ENCODE results near the gene DOK4. TPM values are rescaled to one million over a fixed set of nuclear protein-coding genes. Genes with fewer than 3 reads are reported as not detected.

DOK4 gene
- total and polyA plus RNA-seq, 2 experiments from 2014 or later: 11.4 to 29.1 TPM

DNA sequence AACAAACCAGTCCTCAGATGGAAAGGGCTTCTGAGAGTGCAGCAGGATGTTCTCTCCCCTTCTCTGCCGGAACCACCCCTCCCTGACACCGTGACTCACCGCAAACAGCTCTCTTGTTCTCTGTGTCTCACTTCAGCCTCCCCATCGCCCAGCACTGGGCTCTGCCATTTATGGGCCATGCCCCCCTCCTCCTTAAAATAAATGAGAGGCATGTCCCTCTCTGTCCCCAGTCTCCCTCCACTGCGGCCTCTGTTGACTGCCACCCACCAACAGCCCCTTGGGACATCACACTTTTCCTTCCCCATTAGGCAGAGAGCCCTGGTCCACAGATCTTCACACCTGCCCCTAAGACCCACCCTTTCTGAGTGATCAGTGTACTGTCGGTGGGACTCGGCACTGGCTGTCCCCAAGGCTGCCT lies 43.8 kb upstream of the DOK4 start:
- Histone ChIP-seq H3K79me2 (replicated peaks; ENCODE audit: insufficient read depth) (peaks cover 15% of the 10 kb centered on the region), H3K4me1 (ENCODE audit: insufficient read depth) (peaks cover 37% of the 10 kb centered on the region), H2AFZ (no peak overlapping the region), H3K4me3 (peak overlapping the region; percentile 68), H3K27ac (ENCODE audit: low read depth) (no peak overlapping the region), H3K9me2 (ENCODE audit: insufficient read depth) (no peaks in the 10 kb centered on the region), H3K27me3 (ENCODE audit: insufficient read depth) (peaks cover 12% of the 10 kb centered on the region), H3K36me3 (ENCODE audit: insufficient read depth) (no peaks in the 10 kb centered on the region), H4K20me1 (replicated peaks; ENCODE audit: insufficient read depth) (peaks cover 9% of the 10 kb centered on the region; the same call in 1 of the 2 replicates), H3F3A (replicated peaks; ENCODE audit: low read depth) (peaks cover 15% of the 10 kb centered on the region; the same call in 1 of the 2 replicates), H3K4me2 (peak overlapping the region; percentile 85)
- Mint-ChIP-seq H3K9me3 (peaks cover 3% of the 10 kb centered on the region; the same call in 2 of the 3 replicates), H3K4me3 (peak overlapping the region; percentile 84), H3K27me3 (ENCODE audit: insufficient read depth, low read depth, poor library complexity) (peaks cover 44% of the 10 kb centered on the region), H3K4me1 (peaks cover 64% of the 10 kb centered on the region), H3K27ac (no peak overlapping the region), H3K36me3 (ENCODE audit: low read depth) (peaks cover 30% of the 10 kb centered on the region)
- no peak for TF ChIP-seq STAT1 (IDR thresholded peaks at IDR 0.05; ENCODE audit: unreplicated experiment)
- no peak for TF ChIP-seq EZH2phosphoT487 (IDR thresholded peaks at IDR 0.05; ENCODE audit: unreplicated experiment)
- TF ChIP-seq, protein P1, sequence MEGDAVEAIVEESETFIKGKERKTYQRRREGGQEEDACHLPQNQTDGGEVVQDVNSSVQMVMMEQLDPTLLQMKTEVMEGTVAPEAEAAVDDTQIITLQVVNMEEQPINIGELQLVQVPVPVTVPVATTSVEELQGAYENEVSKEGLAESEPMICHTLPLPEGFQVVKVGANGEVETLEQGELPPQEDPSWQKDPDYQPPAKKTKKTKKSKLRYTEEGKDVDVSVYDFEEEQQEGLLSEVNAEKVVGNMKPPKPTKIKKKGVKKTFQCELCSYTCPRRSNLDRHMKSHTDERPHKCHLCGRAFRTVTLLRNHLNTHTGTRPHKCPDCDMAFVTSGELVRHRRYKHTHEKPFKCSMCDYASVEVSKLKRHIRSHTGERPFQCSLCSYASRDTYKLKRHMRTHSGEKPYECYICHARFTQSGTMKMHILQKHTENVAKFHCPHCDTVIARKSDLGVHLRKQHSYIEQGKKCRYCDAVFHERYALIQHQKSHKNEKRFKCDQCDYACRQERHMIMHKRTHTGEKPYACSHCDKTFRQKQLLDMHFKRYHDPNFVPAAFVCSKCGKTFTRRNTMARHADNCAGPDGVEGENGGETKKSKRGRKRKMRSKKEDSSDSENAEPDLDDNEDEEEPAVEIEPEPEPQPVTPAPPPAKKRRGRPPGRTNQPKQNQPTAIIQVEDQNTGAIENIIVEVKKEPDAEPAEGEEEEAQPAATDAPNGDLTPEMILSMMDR (conservative IDR thresholded peaks at IDR 0.05; ENCODE audit: low read depth in 2 of 2): no peak
- no peak for TF ChIP-seq EZH2 (IDR thresholded peaks at IDR 0.05; ENCODE audit: low read depth, unreplicated experiment)
- TF ChIP-seq, protein P2, sequence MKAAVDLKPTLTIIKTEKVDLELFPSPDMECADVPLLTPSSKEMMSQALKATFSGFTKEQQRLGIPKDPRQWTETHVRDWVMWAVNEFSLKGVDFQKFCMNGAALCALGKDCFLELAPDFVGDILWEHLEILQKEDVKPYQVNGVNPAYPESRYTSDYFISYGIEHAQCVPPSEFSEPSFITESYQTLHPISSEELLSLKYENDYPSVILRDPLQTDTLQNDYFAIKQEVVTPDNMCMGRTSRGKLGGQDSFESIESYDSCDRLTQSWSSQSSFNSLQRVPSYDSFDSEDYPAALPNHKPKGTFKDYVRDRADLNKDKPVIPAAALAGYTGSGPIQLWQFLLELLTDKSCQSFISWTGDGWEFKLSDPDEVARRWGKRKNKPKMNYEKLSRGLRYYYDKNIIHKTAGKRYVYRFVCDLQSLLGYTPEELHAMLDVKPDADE (IDR thresholded peaks at IDR 0.05): no peak
- TF ChIP-seq NANOG (IDR thresholded peaks at IDR 0.05; ENCODE audit: borderline replicate concordance): no peak
- TF ChIP-seq, protein P3, sequence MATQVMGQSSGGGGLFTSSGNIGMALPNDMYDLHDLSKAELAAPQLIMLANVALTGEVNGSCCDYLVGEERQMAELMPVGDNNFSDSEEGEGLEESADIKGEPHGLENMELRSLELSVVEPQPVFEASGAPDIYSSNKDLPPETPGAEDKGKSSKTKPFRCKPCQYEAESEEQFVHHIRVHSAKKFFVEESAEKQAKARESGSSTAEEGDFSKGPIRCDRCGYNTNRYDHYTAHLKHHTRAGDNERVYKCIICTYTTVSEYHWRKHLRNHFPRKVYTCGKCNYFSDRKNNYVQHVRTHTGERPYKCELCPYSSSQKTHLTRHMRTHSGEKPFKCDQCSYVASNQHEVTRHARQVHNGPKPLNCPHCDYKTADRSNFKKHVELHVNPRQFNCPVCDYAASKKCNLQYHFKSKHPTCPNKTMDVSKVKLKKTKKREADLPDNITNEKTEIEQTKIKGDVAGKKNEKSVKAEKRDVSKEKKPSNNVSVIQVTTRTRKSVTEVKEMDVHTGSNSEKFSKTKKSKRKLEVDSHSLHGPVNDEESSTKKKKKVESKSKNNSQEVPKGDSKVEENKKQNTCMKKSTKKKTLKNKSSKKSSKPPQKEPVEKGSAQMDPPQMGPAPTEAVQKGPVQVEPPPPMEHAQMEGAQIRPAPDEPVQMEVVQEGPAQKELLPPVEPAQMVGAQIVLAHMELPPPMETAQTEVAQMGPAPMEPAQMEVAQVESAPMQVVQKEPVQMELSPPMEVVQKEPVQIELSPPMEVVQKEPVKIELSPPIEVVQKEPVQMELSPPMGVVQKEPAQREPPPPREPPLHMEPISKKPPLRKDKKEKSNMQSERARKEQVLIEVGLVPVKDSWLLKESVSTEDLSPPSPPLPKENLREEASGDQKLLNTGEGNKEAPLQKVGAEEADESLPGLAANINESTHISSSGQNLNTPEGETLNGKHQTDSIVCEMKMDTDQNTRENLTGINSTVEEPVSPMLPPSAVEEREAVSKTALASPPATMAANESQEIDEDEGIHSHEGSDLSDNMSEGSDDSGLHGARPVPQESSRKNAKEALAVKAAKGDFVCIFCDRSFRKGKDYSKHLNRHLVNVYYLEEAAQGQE (IDR thresholded peaks at IDR 0.05; ENCODE audit: unreplicated experiment): no peak
- no peak for DNase-seq (ENCODE audit: low spot score)
- ATAC-seq: no peak
